ENCODE data around the gene PPT1.

The PPT1 gene

DNA sequence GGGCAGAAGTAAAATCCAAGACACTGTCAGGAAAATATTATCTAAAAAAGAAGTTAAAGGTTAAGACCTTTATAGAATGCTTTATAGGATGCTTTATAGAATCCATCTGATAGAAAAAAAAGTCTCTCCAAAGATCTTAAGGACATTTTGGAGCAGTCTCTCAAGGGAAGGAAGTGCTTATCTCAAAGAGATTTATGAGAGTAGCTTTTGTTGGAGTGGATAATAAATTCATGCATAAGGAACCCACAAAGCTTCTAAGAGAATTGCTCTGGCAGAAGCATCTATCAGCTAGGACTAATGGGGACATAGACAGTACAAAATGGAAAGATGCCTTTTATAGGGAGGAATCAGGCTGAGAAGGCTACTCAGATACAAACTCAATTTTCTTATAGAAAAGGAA, 69.4 kb downstream of the PPT1 start:
- no peak for DNase-seq

DNA sequence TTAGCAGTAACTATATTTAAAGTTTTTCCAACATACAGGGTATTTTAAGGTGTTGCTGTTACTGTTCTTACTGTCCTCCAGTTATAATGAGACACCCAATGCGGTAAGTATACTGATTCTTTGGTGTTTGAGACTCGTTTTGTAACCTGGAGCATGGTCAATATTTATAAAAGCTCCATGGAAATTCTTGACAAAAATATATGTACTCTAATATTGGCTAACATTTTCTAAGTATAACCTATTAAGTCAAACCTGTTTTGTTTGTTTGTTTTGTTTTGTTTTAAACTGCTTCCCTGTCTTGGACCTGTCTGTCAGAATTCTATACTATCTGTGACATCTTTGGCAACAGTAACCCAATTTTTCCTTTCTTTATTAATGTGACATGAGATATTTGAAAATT, 72.4 kb downstream of the PPT1 start:
- no peak for DNase-seq

DNA sequence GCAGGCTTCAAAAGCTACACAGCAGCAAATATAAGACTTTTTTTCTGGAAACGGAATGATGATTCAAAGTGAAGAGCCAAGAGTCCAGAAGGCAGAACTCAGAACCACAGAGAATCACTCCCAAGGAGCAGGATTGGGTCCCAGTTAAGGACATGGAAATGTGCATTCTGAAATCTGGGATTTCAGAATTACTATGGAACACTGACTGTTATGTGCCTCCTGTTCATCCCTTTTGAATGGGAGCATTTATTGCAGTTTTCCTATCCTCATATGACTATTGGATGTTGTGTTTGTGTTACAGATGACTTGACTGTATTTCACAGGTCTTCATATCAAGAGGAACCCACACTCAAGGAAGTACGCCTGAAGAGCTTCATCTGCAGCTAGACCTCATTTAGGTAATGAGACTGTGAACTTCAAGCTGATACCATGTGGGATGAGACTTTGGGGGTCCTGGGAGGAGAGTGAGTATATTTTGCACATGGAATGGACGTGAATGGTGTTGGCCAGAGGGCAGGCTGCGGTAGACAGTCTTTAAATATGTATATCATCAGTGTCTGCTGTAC, 73.6 kb downstream of the PPT1 start:
- no peak for DNase-seq
